Stimulated activated CD8-positive, alpha-beta memory T cell treated with anti-CD3 and anti-CD28 coated beads, Interleukin-7, amount 100 ng/mL, for 24 hours (primary cell): ENCODE results near the gene DLL4.

Experiments used
- DNase-seq: peaks from one replicate; pipeline ENCODE4 v3.0.0-alpha.2; 2020; ENCODE audit warnings: low read depth

DLL4 gene

DNA sequence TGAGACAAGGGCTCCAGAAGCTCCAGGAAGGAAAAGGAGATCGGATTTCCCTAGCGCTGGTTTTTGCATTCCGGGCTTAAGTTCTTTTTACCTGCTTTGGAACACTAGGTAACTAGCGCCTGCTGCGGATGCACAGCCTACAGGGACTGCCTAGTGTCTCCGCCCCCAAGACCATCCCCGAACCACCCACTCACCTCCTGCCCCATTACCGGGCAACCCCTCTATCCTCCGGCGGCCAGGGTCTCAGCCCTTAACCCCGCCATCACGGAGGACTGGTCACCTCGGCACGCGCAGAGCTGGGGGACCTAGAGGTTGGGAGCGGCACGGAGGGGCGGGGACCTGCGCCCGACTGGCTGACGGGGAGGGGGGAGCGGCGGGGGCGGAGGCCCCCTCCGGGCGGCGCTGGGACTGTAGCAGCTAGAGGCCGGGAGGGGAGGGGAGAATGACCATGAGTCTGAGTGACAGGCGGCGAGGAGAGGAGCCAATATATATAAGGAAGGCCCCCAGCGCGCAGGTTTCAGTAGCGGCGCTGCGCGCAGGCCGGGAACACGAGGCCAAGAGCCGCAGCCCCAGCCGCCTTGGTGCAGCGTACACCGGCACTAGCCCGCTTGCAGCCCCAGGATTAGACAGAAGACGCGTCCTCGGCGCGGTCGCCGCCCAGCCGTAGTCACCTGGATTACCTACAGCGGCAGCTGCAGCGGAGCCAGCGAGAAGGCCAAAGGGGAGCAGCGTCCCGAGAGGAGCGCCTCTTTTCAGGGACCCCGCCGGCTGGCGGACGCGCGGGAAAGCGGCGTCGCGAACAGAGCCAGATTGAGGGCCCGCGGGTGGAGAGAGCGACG, at the start of gene DLL4:
Gene DLL4, plus strand, starts transcription at position 520 of the 839 bp plus-strand sequence. CDS start 329 bp downstream, outside the sequence.
- no peak for DNase-seq

DNA sequence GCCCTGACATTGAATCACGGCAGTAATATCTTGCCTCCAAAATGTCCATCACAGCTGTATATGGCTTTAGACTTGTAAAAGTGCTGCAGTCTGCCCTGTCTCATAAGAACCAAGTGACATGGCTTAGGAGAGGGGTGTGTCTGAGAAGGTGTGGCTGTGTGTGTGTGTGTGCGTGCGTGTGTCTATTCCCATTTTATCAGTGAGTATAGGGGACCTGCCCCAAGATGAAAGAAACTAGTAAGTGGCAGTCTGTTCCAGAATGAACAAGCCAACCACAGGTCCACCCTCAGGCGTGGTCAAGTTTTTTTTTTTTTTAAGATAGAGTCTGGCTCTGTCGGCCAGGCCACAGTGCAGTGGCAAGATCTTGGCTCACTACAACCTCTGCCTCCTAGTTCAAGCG, 49.5 kb upstream of the DLL4 start:
- no peak for DNase-seq

DNA sequence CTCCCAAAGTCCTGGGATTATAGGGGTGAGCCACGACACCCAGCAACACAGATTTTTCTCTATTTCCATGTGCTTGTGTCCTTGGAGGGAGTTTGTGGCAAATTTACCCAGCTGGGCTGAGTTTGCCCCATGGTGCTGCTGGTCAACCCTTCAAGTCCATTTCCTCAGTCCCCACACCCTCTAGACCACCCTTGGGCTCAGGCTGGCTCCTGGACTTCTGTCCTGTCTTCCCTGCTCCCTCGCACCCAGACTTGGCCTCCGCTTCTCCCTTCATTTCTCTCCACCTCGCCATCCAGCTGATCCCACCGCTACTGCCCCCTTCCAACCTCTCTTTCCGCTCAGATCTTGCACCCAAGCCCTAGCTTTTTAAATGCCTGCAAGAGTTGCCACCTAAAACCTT, 47.8 kb upstream of the DLL4 start:
- DNase-seq, result no peak

DNA sequence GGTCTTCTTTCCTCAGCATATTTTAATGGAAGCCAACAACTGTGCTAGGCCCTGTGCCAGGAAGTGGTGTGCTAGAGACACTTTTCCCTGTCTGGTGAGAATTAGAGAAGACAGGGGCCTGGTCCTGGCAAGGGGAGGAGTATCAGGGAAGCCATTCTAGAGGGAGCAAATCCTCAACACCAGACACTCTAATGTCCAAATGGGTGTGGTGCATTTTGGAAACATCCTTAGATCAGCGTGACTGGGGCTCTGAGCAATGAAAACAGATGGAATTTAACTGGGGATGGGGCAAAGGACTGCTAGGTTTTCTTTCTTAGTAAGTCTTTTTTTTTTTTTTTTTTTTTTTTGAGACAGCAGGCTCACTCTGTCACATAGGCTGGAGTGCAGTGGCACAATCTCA, 42.6 kb upstream of the DLL4 start:
- DNase-seq, result no peak

DNA sequence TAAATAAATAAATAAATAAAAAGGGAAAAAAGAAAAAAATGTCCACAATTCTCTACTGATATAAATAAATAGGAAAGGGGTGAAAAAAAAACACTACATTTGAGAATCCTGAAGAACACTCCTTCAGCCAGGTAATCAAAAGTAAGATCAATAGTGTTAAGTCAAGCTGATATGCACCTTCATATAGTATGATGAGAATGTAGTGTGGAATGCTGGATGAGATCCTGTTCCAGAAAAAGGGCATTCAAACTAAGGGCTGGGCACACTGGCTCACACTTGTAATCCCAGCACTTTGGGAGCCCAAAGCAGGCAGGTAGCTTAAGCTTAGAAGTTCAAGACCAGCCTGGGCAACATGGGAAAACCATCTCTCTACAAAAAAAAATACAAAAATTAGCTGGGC, 40.0 kb upstream of the DLL4 start:
- no peak for DNase-seq

DNA sequence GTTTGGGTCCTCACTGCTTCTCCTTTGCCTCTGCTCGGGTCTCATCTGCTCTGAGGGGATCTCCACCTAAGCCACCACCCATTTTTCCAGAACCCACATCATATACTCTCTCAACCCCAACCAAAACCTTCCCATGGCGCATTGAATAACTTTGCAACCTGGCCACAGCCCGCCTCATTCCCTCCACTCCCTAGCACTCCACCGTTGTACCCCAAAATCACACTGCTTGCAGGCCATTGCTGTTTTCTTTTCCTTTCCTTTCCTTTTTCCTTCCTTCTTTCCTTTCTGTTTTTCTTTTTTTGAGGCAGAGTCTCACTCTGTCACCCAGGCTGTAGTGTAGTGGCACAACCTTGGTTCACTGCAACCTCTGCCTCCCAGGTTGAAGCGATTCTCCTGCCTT, 38.0 kb upstream of the DLL4 start:
- no peak for DNase-seq

DNA sequence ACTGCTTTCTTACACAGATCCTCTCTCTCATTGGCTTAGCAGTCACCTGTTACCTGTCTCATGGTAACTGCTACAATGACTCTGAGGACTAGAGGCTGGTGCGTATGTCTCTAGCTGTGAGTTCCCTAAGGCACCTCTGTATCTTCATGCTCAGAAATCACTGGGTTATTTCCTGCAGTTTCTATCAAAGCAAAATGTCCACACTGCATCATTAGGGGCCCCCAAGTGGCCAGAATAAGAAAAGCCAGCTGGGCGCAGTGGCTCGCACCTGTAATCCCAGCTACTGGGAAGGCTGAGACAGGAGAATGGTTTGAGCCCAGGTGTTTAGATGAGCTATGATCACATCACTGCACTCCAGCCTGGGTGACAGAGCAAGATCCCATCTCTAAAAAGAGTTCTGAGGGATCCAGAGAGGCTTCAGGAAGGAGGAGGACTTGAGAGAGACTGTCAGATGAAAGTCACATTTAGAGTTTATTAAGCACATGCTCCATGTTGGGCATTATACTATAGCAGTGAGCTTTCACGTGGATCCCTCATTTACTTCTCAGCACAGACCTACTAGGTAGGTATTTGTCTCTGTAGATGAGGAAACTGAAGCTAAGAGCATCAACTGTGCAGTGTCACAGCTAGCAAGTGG, 37.2 kb upstream of the DLL4 start:
- no peak for DNase-seq

DNA sequence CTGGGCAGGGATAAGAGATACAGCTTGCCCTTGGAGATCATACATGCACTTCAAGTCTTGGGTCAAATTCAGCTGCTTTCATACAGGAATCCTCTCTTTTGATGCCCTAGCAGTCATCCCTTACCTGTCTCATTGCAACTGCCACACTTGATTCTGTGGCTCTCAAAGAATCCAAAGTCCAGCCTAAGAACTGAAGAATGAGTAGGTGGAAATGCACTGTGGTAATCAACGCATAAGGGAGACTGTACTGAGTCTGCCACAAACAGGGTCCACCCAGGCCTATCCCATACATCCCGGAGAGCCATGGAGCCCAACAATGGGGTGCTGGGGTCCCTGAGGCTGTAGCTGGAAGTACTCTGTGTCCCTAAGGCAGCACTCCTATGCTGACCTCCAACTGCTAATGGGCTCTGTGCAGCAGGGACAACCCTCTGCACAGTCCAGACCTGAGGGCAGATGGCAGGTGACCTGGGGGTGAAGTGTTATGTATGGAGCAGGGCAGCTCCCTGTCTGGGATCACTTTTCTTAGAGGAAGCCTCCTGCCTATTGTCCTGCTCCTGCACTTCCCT, 36.6 kb upstream of the DLL4 start:
- DNase-seq, result no peak

DNA sequence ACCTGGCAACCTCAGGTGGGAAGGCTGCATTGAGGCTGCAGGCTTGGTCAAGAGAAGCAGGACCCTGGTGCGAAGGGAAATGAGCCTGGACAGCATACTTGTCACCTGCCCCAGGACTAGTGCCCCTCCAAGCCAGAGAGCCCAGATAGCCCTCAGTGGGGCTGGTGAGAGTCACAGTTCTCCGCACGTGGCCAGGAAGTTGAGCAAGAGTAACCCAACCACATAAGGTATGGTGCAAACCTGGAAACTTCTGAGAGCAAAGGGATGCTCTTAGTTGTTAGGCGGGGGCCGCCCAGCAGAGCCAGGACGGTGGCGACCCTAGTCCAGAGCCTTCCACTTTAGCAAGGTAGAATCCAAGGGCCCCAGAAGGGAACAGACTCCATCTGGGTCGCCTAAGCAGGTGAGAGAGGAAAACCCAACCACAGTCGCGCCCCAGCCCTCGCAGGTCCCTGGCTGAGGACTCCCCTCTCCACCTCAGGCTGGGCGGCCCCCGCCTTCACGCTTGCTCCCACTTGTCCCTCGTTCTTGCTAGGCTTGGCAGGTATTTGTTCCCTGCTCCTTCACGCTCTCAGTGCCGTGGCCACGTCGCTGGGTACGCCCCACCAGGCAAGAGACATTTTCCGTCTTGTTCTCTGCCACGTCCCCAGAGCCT, 36.0 kb upstream of the DLL4 start:
- no peak for DNase-seq

DNA sequence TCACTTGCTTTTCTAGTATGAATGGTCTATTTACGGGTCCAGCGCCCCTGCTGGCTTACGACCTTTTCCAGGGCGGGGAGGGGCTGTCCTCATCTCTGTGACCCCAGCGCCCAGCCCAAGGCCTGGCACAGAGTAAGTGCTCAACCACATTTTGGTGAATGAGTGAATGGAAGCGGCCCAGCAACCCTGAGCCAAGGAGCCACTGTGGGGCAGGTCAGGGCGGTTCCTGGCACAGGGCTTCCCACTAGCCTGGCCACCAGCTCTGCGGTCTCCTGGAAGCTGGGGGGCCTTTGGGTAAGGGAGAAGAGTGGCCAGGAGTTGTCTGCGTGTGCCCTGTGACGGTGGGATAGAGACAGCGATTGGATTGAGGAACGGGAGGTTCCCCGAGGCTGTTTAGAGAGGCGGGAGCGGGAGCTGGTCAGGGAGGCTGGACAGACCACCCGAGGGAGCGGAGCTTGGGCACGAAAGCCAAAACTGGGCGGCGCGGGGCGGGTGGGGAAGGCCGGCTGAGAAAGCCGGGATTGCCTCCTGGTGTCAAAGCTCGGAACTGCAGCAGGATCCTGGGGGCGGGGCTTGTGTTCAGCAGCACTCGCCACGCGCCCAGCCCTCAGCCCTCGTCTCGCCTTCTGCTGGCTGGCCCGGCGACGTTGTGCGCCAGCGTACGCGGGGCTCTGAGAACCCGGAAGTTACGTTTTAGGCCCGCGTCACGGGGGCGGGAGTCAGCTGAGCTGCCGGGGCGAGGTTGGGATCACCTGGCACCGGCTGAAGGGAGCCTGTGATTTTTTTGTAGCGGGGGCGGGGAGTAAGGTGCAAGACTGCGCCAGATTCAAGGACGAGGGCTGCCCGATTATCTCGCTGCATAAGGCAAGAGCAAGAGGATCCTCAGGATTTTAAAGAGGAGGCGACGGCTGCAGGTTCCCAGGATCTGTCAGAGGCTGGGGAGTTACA, 35.1 kb upstream of the DLL4 start, which contains the start of gene VPS18:
Gene VPS18, plus strand, starts transcription at position 718 of the 948 bp plus-strand sequence. CDS start 319 bp downstream, outside the sequence.
- DNase-seq, result peak; percentile 99

DNA sequence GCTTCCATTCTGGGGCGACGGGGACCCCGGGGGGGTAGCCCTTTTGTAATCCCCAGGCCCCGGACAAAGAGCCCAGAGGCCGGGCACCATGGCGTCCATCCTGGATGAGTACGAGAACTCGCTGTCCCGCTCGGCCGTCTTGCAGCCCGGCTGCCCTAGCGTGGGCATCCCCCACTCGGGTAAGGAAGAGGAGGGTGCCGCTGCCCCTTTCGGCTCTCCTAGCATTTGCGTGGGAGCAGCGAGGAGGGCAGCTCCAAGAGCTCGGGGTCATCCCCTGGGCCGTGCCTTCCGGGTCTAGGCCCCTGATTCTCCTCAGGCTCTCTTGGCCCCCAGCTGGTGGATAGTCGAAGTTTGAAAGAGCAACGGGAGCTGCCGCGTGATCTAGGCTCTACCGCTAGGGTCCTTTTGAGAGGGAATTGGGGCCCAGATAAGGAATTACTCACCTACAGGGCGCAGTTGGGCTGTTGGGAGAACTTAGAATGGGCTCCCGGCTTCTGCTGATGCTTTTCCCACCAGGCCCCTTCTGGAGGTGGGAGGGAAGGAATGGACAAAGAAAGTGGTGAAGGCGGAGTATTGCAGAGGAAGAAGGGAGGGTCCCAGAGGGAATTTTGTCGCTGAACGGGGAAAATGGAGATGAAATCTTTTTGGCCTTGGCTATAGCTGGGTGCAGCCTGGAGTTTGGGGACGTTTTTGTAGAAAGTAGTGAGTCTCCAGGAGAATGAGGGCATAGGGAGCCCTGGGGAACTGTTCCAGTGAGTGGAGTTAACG, 34.3 kb upstream of the DLL4 start:
- DNase-seq, result no peak

DNA sequence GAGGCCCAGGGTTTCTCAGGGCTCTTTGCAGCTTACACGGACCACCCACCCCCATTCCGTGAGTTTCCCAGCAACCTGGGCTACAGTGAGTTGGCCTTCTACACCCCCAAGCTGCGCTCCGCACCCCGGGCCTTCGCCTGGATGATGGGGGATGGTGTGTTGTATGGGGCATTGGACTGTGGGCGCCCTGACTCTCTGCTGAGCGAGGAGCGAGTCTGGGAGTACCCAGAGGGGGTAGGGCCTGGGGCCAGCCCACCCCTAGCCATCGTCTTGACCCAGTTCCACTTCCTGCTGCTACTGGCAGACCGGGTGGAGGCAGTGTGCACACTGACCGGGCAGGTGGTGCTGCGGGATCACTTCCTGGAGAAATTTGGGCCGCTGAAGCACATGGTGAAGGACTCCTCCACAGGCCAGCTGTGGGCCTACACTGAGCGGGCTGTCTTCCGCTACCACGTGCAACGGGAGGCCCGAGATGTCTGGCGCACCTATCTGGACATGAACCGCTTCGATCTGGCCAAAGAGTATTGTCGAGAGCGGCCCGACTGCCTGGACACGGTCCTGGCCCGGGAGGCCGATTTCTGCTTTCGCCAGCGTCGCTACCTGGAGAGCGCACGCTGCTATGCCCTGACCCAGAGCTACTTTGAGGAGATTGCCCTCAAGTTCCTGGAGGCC, 29.5 kb upstream of the DLL4 start:
- no peak for DNase-seq

DNA sequence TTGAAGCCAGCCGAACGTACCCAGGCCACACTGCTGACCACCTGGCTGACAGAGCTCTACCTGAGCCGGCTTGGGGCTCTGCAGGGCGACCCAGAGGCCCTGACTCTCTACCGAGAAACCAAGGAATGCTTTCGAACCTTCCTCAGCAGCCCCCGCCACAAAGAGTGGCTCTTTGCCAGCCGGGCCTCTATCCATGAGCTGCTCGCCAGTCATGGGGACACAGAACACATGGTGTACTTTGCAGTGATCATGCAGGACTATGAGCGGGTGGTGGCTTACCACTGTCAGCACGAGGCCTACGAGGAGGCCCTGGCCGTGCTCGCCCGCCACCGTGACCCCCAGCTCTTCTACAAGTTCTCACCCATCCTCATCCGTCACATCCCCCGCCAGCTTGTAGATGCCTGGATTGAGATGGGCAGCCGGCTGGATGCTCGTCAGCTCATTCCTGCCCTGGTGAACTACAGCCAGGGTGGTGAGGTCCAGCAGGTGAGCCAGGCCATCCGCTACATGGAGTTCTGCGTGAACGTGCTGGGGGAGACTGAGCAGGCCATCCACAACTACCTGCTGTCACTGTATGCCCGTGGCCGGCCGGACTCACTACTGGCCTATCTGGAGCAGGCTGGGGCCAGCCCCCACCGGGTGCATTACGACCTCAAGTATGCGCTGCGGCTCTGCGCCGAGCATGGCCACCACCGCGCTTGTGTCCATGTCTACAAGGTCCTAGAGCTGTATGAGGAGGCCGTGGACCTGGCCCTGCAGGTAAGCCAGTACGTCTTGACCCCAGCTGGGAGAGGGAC, 28.7 kb upstream of the DLL4 start:
- DNase-seq, result no peak

DNA sequence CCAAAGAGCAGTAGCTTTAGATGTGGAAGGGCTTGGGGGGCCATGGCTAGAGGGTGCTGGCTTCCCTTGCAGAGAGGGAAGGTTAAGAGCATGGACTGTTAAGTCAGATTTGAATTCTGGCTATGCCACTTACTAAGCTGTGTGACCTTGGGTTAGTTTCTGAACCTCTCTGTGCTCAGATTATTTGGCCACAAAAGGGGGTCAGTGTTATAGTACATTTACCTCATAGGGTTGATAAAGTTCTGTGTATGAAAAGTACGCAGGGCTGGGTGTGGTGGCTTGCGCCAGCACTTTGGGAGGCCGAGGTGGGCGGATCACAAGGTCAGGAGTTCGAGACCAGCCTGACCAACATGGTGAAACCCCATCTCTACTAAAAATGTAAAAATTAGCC, 28.1 kb upstream of the DLL4 start:
- no peak for DNase-seq

DNA sequence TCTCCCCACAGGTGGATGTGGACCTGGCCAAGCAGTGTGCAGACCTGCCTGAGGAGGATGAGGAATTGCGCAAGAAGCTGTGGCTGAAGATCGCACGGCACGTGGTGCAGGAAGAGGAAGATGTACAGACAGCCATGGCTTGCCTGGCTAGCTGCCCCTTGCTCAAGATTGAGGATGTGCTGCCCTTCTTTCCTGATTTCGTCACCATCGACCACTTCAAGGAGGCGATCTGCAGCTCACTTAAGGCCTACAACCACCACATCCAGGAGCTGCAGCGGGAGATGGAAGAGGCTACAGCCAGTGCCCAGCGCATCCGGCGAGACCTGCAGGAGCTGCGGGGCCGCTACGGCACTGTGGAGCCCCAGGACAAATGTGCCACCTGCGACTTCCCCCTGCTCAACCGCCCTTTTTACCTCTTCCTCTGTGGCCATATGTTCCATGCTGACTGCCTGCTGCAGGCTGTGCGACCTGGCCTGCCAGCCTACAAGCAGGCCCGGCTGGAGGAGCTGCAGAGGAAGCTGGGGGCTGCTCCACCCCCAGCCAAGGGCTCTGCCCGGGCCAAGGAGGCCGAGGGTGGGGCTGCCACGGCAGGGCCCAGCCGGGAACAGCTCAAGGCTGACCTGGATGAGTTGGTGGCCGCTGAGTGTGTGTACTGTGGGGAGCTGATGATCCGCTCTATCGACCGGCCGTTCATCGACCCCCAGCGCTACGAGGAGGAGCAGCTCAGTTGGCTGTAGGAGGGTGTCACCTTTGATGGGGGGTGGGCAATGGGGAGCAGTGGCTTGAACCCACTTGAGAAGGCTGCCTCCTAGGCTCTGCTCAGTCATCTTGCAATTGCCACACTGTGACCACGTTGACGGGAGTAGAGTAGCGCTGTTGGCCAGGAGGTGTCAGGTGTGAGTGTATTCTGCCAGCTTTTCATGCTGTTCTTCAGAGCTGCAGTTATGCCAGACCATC, 26.3 kb upstream of the DLL4 start:
- no peak for DNase-seq

DNA sequence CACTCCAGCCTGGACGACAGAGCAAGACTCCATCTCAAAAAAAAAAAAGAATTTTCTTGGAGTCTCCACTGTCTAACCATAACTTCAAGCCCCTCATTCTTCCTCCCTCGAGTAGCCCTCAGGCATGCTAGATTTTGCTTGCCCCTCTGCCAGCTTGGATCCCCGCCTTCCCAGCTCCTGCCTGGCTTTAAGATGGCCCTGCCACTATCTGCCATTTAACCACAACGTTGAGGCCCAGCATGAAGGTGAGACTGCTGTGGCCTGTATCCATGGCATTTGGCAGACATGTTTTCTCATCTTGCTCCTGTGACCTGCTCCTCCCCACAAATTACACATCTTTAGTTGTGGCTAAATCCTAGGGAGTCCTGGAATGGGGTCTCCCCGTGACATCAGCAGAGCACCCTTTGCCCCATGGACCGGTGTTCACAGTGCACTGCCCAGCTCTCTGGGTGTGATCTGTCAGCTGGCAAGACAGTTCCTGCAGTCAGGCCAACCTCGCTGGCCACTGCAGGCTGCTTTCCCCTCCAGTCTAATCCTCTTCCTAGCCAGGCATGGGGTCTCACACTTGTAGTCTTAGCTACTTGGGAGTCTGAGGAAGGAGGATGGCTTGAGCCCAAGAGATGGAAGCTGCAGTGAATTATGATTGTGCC, 24.5 kb upstream of the DLL4 start:
- no peak for DNase-seq

DNA sequence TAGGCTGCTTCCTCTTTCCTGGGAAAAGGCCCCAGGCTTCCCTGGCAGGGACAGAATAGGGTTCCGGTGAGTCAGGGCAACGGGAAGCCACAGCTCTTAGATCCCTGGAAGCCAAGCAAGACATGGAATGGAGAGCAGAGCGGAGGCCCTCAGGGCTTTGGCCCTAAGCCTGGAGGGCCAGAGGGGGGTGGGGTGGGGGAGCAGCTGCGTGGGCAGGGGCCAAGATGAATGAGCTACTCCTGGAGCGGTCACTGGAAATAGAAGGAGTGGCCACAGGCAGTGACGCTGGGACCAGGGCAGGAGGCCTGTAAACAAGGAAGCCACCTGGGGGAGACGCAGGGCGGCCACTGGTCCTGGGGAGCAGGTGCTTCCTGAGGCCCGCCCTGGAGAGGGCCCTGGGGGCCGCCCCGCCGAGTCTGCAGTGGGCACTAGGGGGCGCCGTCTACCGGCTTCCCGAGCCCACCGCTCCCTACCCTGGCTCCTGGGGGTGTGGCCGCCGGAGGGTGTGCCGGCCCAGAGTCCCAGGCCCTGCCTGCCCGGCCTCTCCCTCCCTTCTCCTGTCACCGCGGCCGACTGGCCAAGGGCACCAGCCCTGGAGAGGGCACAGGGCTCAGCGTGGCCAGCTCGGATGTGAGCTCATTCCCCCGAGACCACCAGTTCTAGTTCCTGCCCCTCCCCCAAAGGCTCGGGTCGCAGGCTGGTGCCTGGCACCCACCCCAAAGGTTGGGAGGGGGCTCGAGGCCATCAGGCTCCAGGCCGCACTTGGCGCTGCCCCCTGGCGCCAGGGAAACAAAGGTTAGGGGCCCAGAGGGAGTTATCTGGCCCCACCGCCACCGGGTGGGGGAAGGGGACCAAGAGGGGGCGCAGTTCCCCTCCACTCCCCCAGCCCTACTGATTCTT, 22.8 kb upstream of the DLL4 start:
- DNase-seq, result peak; percentile 71
